NCI-H748 treated with DMSO at 0.1 percent for 48 hours (cell line): ENCODE measurements around the gene NDUFA6.
"Not testable (repeated sequence)": the region's sequence is repeated elsewhere in the genome, so short reads cannot be mapped to it uniquely, and the experiment has no call there.

Experiments
- DNase-seq: peaks from one replicate; lab custom pipeline; 2025; lab: John Stamatoyannopoulos, UW

NDUFA6 gene

GRCh38 chr22:42112793-42113192, 22.2 kb upstream of the NDUFA6 start:
- DNase-seq: not testable (repeated sequence)

- no peak for DNase-seq
Measured at GRCh38 chr22:42111798-42112197, 21.2 kb upstream of the NDUFA6 start.

GRCh38 chr22:42108848-42109247, 18.3 kb upstream of the NDUFA6 start:
- no peak for DNase-seq

- DNase-seq: not testable (repeated sequence)
Measured at GRCh38 chr22:42104332-42104860, 13.8 kb upstream of the NDUFA6 start.

- no peak for DNase-seq
Measured at GRCh38 chr22:42101199-42101598, 10.6 kb upstream of the NDUFA6 start.

- DNase-seq: no peak
Measured at GRCh38 chr22:42091455-42091782, 847 bp upstream of the NDUFA6 start.

GRCh38 chr22:42086051-42086450, 4.5 kb downstream of the NDUFA6 start:
- DNase-seq: no peak

GRCh38 chr22:42084874-42085273, 5.7 kb downstream of the NDUFA6 start:
- no peak for DNase-seq

GRCh38 chr22:42083119-42083518, 7.5 kb downstream of the NDUFA6 start:
- DNase-seq: no peak

- DNase-seq: no peak
Measured at GRCh38 chr22:42080287-42080686, 10.3 kb downstream of the NDUFA6 start.

GRCh38 chr22:42079319-42080251, 11.0 kb downstream of the NDUFA6 start, which contains the start of gene SMDT1:
Gene SMDT1, plus strand, starts transcription at chr22:42079700. Its CDS starts 69 bp downstream, at chr22:42079769.
- peak; percentile 98 for DNase-seq

- no peak for DNase-seq
Measured at GRCh38 chr22:42078469-42079318, 11.9 kb downstream of the NDUFA6 start.

GRCh38 chr22:42077486-42078125, 13.0 kb downstream of the NDUFA6 start:
- DNase-seq: no peak

GRCh38 chr22:42076764-42077485, 13.6 kb downstream of the NDUFA6 start:
- no peak for DNase-seq

GRCh38 chr22:42074846-42075676, 15.5 kb downstream of the NDUFA6 start:
- no peak for DNase-seq

- no peak for DNase-seq
Measured at GRCh38 chr22:42074132-42074811, 16.3 kb downstream of the NDUFA6 start, which contains the start of gene PHETA2. Gene PHETA2, plus strand, starts transcription at chr22:42074248. Its CDS starts 3,046 bp downstream, at chr22:42077294.

GRCh38 chr22:42073621-42074041, 16.9 kb downstream of the NDUFA6 start:
- no peak for DNase-seq

- no peak for DNase-seq
Measured at GRCh38 chr22:42072606-42073330, 17.8 kb downstream of the NDUFA6 start.

- DNase-seq: not testable (repeated sequence)
Measured at GRCh38 chr22:42071508-42071907, 19.1 kb downstream of the NDUFA6 start.
